GM12878 (cell line): ENCODE data around the gene SNAI1. TPM values are rescaled to one million over a fixed set of nuclear protein-coding genes. Genes with fewer than 3 reads are reported as not detected.
A peak's percentile ranks its signal among the peaks of the same experiment; 100 is the strongest.

Source experiments
- ATAC-seq: fragments of 200-7000 bp; cut with Tn5 transposase; 3 replicates; pipeline ENCODE4 v1.9.1; 2020; ENCODE audit warnings: mild to moderate bottlenecking, moderate library complexity
- BruUV-seq: library from RNA; stranded (reverse); fragments of 400-500 nt; replicated peaks from 2 replicates; lab custom pipeline; 2021; lab: Mats Ljungman, UMichigan
- CTCF ChIA-PET: fragments of 300-600 bp; sonication (Branson Sonifier 250); formaldehyde crosslinking; extraction: SDS; loops from one replicate; lab custom pipeline; 2021; ENCODE audit warnings: inconsistent platforms; lab: Yijun Ruan, JAX
- POLR2A ChIA-PET: fragments of 350-600 bp; formaldehyde crosslinking; extraction: SDS; loops from one replicate; lab custom pipeline; 2021; ENCODE audit warnings: inconsistent platforms; lab: Charles Lee
- RAD21 ChIA-PET: fragments of 300-600 bp; sonication (Branson Sonifier 250); formaldehyde crosslinking; loops from one replicate; lab custom pipeline; 2023; ENCODE audit warnings: antibody characterized with exemption; ENCODE audit not compliant: unreplicated experiment; lab: Charles Lee
- SMC1A ChIA-PET: fragments of 300-600 bp; sonication (Branson Sonifier 250); formaldehyde crosslinking; loops from one replicate; lab custom pipeline; 2023; ENCODE audit not compliant: unreplicated experiment, uncharacterized antibody; lab: Charles Lee
- DNase-seq: peaks from one replicate; pipeline ENCODE4 v3.0.0-alpha.2; 2011; ENCODE audit warnings: low read depth, low spot score
- FAIRE-seq: peaks from 3 replicates; lab custom pipeline; 2011; peaks lifted over from hg19 to GRCh38; lab: Jason Lieb, UNC
- H2AFZ ChIP-seq: 2 replicates; pipeline ENCODE4 v1.6.0; 2011; ENCODE audit warnings: low read depth, low read length, control low read depth; ENCODE audit not compliant: control insufficient read depth
- H3K27ac ChIP-seq: 2 replicates; pipeline ENCODE4 v1.5.1; 2011; ENCODE audit warnings: control low read depth; ENCODE audit not compliant: control insufficient read depth, insufficient read depth
- H3K27me3 ChIP-seq, 2 experiments: replicated peaks in 1 of 2; 2 replicates each; pipeline versions ENCODE4 v1.6.0 to v1.6.1; 2011; ENCODE audit warnings: low read length in 1 of 2; ENCODE audit not compliant: control insufficient read depth in 2 of 2, insufficient read depth in 2 of 2
- H3K36me3 ChIP-seq, 2 experiments: 2 replicates each; pipeline ENCODE4 v1.5.1; 2011; ENCODE audit warnings: low read length in 1 of 2; ENCODE audit not compliant: control insufficient read depth in 2 of 2, insufficient read depth in 2 of 2
- H3K4me1 ChIP-seq: 2 replicates; pipeline ENCODE4 v1.6.1; 2011; ENCODE audit warnings: mild to moderate bottlenecking, low read length, moderate library complexity, mixed read lengths; ENCODE audit not compliant: control insufficient read depth, insufficient read depth
- H3K4me2 ChIP-seq: 2 replicates; pipeline ENCODE4 v1.6.0; 2011; ENCODE audit warnings: control low read depth; ENCODE audit not compliant: control insufficient read depth, insufficient read depth
- H3K4me3 ChIP-seq: fragments of 200-600 bp; sonication (generic); 2 replicates; pipeline ENCODE4 v1.5.1; 2016
- H3K79me2 ChIP-seq: 2 replicates; pipeline ENCODE4 v1.6.0; 2011; ENCODE audit warnings: low read length; ENCODE audit not compliant: control insufficient read depth, insufficient read depth
- H3K9ac ChIP-seq: 2 replicates; pipeline ENCODE4 v1.8.0; 2011; ENCODE audit warnings: low read length, control low read depth, mixed read lengths; ENCODE audit not compliant: control insufficient read depth, insufficient read depth
- H3K9me3 ChIP-seq: replicated peaks from 3 replicates; pipeline ENCODE4 v1.5.1; 2011; ENCODE audit warnings: mild to moderate bottlenecking, low read length; ENCODE audit not compliant: control insufficient read depth, insufficient read depth
- H4K20me1 ChIP-seq: 2 replicates; pipeline ENCODE4 v1.6.0; 2011; ENCODE audit not compliant: control insufficient read depth, insufficient read depth
- ATF7 ChIP-seq: fragments of 450-650 bp; IDR thresholded peaks from 2 replicates; pipeline ENCODE4 v1.6.1; 2016; ENCODE audit warnings: low read depth, mild to moderate bottlenecking
- BHLHE40 ChIP-seq, 2 experiments: fragments of 450-650 bp in 1 of 2; IDR thresholded peaks; 2 replicates each; pipeline ENCODE4 v1.6.1; 2011 to 2017; ENCODE audit warnings: low read depth in 2 of 2, borderline replicate concordance in 1 of 2, improper control_type of control experiment in 1 of 2, low read length in 1 of 2, mild to moderate bottlenecking in 1 of 2
- FOXK2 ChIP-seq: fragments of 450-650 bp; IDR thresholded peaks from 2 replicates; pipeline ENCODE4 v1.6.1; 2017; ENCODE audit warnings: mild to moderate bottlenecking, moderate library complexity
- GABPA ChIP-seq: IDR thresholded peaks from 2 replicates; pipeline ENCODE4 v1.6.1; 2014; ENCODE audit warnings: antibody characterized with exemption, low read depth, mild to moderate bottlenecking, inconsistent platforms
- HDGF ChIP-seq: fragments of 450-650 bp; IDR thresholded peaks from 2 replicates; pipeline ENCODE4 v1.6.1; 2016; ENCODE audit warnings: antibody characterized with exemption
- NBN ChIP-seq: fragments of 450-650 bp; IDR thresholded peaks from 2 replicates; pipeline ENCODE4 v1.6.1; 2016
- POU2F2 ChIP-seq: IDR thresholded peaks from 3 replicates; pipeline ENCODE4 v1.6.1; 2011; ENCODE audit warnings: low read depth, mild to moderate bottlenecking, low read length, borderline replicate concordance
- WGBS: methylation state at CpG from one replicate; pipeline ENCODE4 v1.1.6; 2016; ENCODE audit warnings: low lambda C conversion rate; ENCODE audit not compliant: insufficient replicate concordance, insufficient coverage; ENCODE audit errors: missing lambda C conversion rate; 5-methylcytosine and 5-hydroxymethylcytosine counted together
- in situ Hi-C: fragments of 300-500 bp; cut with MboI; formaldehyde crosslinking; loops from 9 replicates; pipeline ENCODE4 v1.14.3; 2018; ENCODE audit warnings: mixed read lengths
- intact Hi-C: fragments of 100-400 bp; cut with micrococcal nuclease; formaldehyde crosslinking; loops from one replicate; pipeline ENCODE4 v1.14.2; 2022; ENCODE audit not compliant: unreplicated experiment
- polyA plus RNA-seq, 11 experiments: library from polyadenylated mRNA; depleted of rRNA in 4 of 11; unstranded in 6 of 11; stranded (reverse) in 5 of 11; fragments of >200 nt; fragmentation: Nextera tagmentation in 4 of 11; fragmentation: Illumina TruSeq in 1 of 11; extraction: Ambion mirVana in 4 of 11; extraction: Trizol in 1 of 11; gene quantifications; 1 replicate in 1 of 11; 2 replicates in 10 of 11; pipeline versions ENCODE4 v1.2.1 to v1.2.3, GENCODE V29; 2011 to 2016; ENCODE audit warnings: inconsistent platforms in 2 of 11, missing spikeins in 2 of 11, low read depth in 1 of 11
- total RNA-seq, 4 experiments: library from RNA; depleted of rRNA in 3 of 4; stranded (reverse); fragments of >200 nt in 3 of 4; fragmentation: Illumina TruSeq in 1 of 4; extraction: Trizol in 1 of 4; gene quantifications; 2 replicates each; pipeline versions ENCODE4 v1.2.1 to v1.2.3, GENCODE V29; 2013 to 2021
- TF ChIP-seq, protein P1 (sequence below): fragments of 450-650 bp; IDR thresholded peaks from 2 replicates; pipeline ENCODE4 v1.6.1; 2018; ENCODE audit warnings: mild to moderate bottlenecking, low read depth, moderate library complexity; ENCODE audit not compliant: partially characterized antibody
- TF ChIP-seq, protein P2 (sequence below): fragments of 150-350 bp; IDR thresholded peaks from 2 replicates; pipeline ENCODE4 v1.6.1; 2014; ENCODE audit warnings: mild to moderate bottlenecking, low read depth, low read length

The SNAI1 gene
- total and polyA plus RNA-seq, 10 of the 15 experiments (the other 5 are each of a cell fraction or from before 2014, with no cell fraction given) = 0.11 to 0.79 (median 0.24) TPM; not detected in 2

DNA sequence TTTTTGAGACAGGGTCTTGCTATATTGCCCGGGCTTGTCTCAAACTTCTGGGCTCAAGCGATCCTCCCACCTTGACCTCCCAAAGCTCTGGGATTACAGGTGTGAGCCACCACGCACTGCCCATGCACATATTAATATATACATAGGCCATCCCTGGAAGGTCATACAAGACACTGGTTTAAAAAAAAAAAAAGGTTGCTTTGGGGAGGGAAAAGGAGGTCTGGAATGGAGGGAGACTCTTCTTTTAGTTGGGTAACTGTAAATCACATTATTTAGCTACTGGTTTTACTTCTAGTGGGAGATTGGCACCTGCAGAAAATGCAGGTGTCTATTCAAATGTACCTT, 4.1 kb upstream of the SNAI1 start:
- intact Hi-C loops = loop anchor here (1.0 to 2.0 kb wide), 2 partner anchors 93 to 190 kb away; no protein-coding TSS in a partner anchor
- Histone ChIP-seq H3K4me3 (no peak overlapping the region), H4K20me1 (no peaks in the 10 kb centered on the region), H3K36me3 (no peaks in the 10 kb centered on the region), H3K9ac (no peak overlapping the region), H3K4me1 (no peaks in the 10 kb centered on the region; the same call in 1 of the 2 replicates), H2AFZ (peak overlapping the region; percentile 37), H3K79me2 (no peaks in the 10 kb centered on the region), H3K27me3 (no peaks in the 10 kb centered on the region), H3K27ac (no peak overlapping the region), H3K9me3 (no peaks in the 10 kb centered on the region), H3K4me2 (peak overlapping the region; percentile 60; the same call in 1 of the 2 replicates)
- BruUV-seq = no TSS peak
- in situ Hi-C loops = loop anchor here (5.0 kb wide), 1 partner anchor 484 kb away; no protein-coding TSS in a partner anchor
- ATAC-seq (no peak), DNase-seq (no peak), FAIRE-seq (no peak)
- WGBS = 43% methylated on average over 3 of the region's 3 CpGs
- CTCF ChIA-PET = interaction anchor here (0.8 to 14.7 kb wide), 23 partner anchors 10 to 438 kb away, joined by 3 to 369 read pairs (median 5); no protein-coding TSS in a partner anchor
- POLR2A ChIA-PET = no interaction called here
- RAD21 ChIA-PET = interaction anchor here (0.8 to 11.4 kb wide), 14 partner anchors 8 to 200 kb away, joined by 3 to 234 read pairs (median 4); partner anchors contain the start of gene PEDS1
- TF ChIP-seq, protein P1, sequence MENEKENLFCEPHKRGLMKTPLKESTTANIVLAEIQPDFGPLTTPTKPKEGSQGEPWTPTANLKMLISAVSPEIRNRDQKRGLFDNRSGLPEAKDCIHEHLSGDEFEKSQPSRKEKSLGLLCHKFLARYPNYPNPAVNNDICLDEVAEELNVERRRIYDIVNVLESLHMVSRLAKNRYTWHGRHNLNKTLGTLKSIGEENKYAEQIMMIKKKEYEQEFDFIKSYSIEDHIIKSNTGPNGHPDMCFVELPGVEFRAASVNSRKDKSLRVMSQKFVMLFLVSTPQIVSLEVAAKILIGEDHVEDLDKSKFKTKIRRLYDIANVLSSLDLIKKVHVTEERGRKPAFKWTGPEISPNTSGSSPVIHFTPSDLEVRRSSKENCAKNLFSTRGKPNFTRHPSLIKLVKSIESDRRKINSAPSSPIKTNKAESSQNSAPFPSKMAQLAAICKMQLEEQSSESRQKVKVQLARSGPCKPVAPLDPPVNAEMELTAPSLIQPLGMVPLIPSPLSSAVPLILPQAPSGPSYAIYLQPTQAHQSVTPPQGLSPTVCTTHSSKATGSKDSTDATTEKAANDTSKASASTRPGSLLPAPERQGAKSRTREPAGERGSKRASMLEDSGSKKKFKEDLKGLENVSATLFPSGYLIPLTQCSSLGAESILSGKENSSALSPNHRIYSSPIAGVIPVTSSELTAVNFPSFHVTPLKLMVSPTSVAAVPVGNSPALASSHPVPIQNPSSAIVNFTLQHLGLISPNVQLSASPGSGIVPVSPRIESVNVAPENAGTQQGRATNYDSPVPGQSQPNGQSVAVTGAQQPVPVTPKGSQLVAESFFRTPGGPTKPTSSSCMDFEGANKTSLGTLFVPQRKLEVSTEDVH = no peak
- TF ChIP-seq FOXK2 (no peak), BHLHE40 (IDR thresholded peaks at IDR 0.05; ENCODE audit: borderline replicate concordance in 1 of 2, low read depth in 2 of 2, low read length in 1 of 2) (no peak), HDGF (no peak), POU2F2 (no peak), ATF7 (no peak), GABPA (no peak), NBN (no peak)
- TF ChIP-seq, protein P2, sequence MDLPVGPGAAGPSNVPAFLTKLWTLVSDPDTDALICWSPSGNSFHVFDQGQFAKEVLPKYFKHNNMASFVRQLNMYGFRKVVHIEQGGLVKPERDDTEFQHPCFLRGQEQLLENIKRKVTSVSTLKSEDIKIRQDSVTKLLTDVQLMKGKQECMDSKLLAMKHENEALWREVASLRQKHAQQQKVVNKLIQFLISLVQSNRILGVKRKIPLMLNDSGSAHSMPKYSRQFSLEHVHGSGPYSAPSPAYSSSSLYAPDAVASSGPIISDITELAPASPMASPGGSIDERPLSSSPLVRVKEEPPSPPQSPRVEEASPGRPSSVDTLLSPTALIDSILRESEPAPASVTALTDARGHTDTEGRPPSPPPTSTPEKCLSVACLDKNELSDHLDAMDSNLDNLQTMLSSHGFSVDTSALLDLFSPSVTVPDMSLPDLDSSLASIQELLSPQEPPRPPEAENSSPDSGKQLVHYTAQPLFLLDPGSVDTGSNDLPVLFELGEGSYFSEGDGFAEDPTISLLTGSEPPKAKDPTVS = no peak
- SMC1A ChIA-PET = interaction anchor here (0.6 to 4.6 kb wide), 15 partner anchors 28 to 190 kb away, joined by 3 to 93 read pairs (median 5); no protein-coding TSS in a partner anchor
